Suprapubic skin (tissue), 4 donors: ENCODE measurements around the gene PRAMEF5. TPM values are rescaled to one million over a fixed set of nuclear protein-coding genes. Genes with fewer than 3 reads are reported as not detected.
"Not testable (repeated sequence)": the region's sequence is repeated elsewhere in the genome, so short reads cannot be mapped to it uniquely, and the experiment has no call there.

Experiments used
- DNase-seq, 2 donors: peaks; one replicate each; pipeline ENCODE4 v3.0.0-alpha.2; 2019; ENCODE audit warnings: low spot score in 2 of 2
- H3K27ac ChIP-seq: fragments of 200-600 bp; sonication (generic); one replicate; pipeline ENCODE4 v1.5.1; 2019
- H3K27me3 ChIP-seq: fragments of 200-600 bp; sonication (generic); one replicate; pipeline ENCODE4 v1.5.1; 2019
- H3K36me3 ChIP-seq: fragments of 200-600 bp; sonication (generic); one replicate; pipeline ENCODE4 v1.5.1; 2019
- H3K4me1 ChIP-seq: fragments of 200-600 bp; sonication (generic); one replicate; pipeline ENCODE4 v1.5.1; 2019
- H3K4me3 ChIP-seq: fragments of 200-600 bp; sonication (generic); one replicate; pipeline ENCODE4 v1.5.1; 2019; ENCODE audit warnings: mild to moderate bottlenecking
- H3K9me3 ChIP-seq: fragments of 200-600 bp; sonication (generic); one replicate; pipeline ENCODE4 v1.5.1; 2019
- WGBS: methylation state at CpG from one replicate; pipeline ENCODE4 v1.1.5; 2018; 5-methylcytosine and 5-hydroxymethylcytosine counted together
- total RNA-seq, 4 donors: library from RNA; depleted of rRNA; stranded (reverse); fragments of >200 nt; gene quantifications; one replicate each; pipeline ENCODE4 v1.1.0, GENCODE V29; 2016

The PRAMEF5 gene
- total RNA-seq, 4 donors from 2014 or later = not detected

GRCh38 chr1:13297216-13297931, 43.4 kb downstream of the PRAMEF5 start:
- not testable (repeated sequence) for H3K27ac ChIP-seq, H3K27me3 ChIP-seq, H3K36me3 ChIP-seq, H3K9me3 ChIP-seq, H3K4me3 ChIP-seq, H3K4me1 ChIP-seq, DNase-seq
- WGBS = 83% methylated on average over 1 of the region's 5 CpGs

GRCh38 chr1:13298699-13299098, 44.7 kb downstream of the PRAMEF5 start:
- not testable (repeated sequence) for H3K27ac ChIP-seq, H3K4me1 ChIP-seq, H3K36me3 ChIP-seq, DNase-seq, H3K4me3 ChIP-seq, H3K27me3 ChIP-seq, H3K9me3 ChIP-seq
- no CpG with 5 or more reads among the region's 27 CpGs for WGBS

- H3K9me3 ChIP-seq, H3K27ac ChIP-seq, H3K4me3 ChIP-seq, H3K36me3 ChIP-seq, H3K4me1 ChIP-seq, DNase-seq, H3K27me3 ChIP-seq: not testable (repeated sequence)
These were observed 48.2 kb downstream of the PRAMEF5 start for GRCh38 chr1:13302197-13302596.

- H3K36me3 ChIP-seq, H3K27ac ChIP-seq, H3K27me3 ChIP-seq, H3K9me3 ChIP-seq, DNase-seq, H3K4me1 ChIP-seq, H3K4me3 ChIP-seq: not testable (repeated sequence)
- no CpG with 5 or more reads among the region's 1 CpG for WGBS
These were observed 49.2 kb downstream of the PRAMEF5 start, which contains the start of gene PRAMEF33 for GRCh38 chr1:13303239-13303638. PRAMEF33 (plus strand) TSS chr1:13303539; CDS start chr1:13305955, 2,416 bp downstream.

Other genes starting within 250 kb of the PRAMEF5 start
- gene PRAMEF27, start 197.6 kb upstream of the PRAMEF5 start, total RNA-seq = not detected
- gene HNRNPCL3, start 193.4 kb upstream of the PRAMEF5 start, total RNA-seq = not detected
- gene PRAMEF25, start 183.4 kb upstream of the PRAMEF5 start, total RNA-seq = not detected
- gene HNRNPCL2, start 137.3 kb upstream of the PRAMEF5 start, total RNA-seq = not detected
- gene PRAMEF26, start 98.2 kb upstream of the PRAMEF5 start, total RNA-seq = not detected
- gene HNRNPCL4, start 88.6 kb upstream of the PRAMEF5 start, total RNA-seq = not detected
- not detected for gene PRAMEF9, start 82.3 kb upstream of the PRAMEF5 start, total RNA-seq
- not detected for gene PRAMEF13, start 52.8 kb upstream of the PRAMEF5 start, total RNA-seq
- not detected for gene PRAMEF18, start 28.0 kb upstream of the PRAMEF5 start, total RNA-seq
- gene PRAMEF8, start 30.9 kb downstream of the PRAMEF5 start, total RNA-seq = not detected
- gene PRAMEF33, start 49.3 kb downstream of the PRAMEF5 start, total RNA-seq = not detected
- not detected for gene PRAMEF15, start 61.4 kb downstream of the PRAMEF5 start, total RNA-seq
- not detected for gene PRAMEF14, start 92.9 kb downstream of the PRAMEF5 start, total RNA-seq
- not detected for gene PRAMEF19, start 117.7 kb downstream of the PRAMEF5 start, total RNA-seq
- gene PRAMEF17, start 135.4 kb downstream of the PRAMEF5 start, total RNA-seq = not detected
- not detected for gene PRAMEF20, start 156.3 kb downstream of the PRAMEF5 start, total RNA-seq